OCI-LY3 (cell line): ENCODE results near the gene UBA3.

ENCODE experiments used
- H2AFZ ChIP-seq: fragments of 200-600, 300-600 bp; shearing (Covaris generic); 2 replicates; pipeline ENCODE4 v1.6.0; 2014; ENCODE audit warnings: antibody characterized with exemption, low read depth, low read length
- H3K27ac ChIP-seq: fragments of 200-600, 300-600 bp; sonication (generic); 2 replicates; pipeline ENCODE4 v1.5.1; 2014; ENCODE audit warnings: mild to moderate bottlenecking, low read length, moderate library complexity, mixed read lengths
- H3K27me3 ChIP-seq: fragments of 200-600, 300-600 bp; sonication (generic); 2 replicates; pipeline ENCODE4 v1.6.1; 2014; ENCODE audit warnings: low read depth, low read length, mixed read lengths
- H3K36me3 ChIP-seq: fragments of 200-600, 300-600 bp; sonication (generic); replicated peaks from 2 replicates; pipeline ENCODE3; 2014; ENCODE audit warnings: low read depth, low read length, mixed read lengths
- H3K4me1 ChIP-seq: fragments of 300-600, 200-600 bp; sonication (generic); 2 replicates; pipeline ENCODE4 v1.6.1; 2014; ENCODE audit warnings: low read length, mixed read lengths
- H3K4me2 ChIP-seq: fragments of 200-600, 300-600 bp; sonication (generic); 2 replicates; pipeline ENCODE4 v1.6.1; 2014; ENCODE audit warnings: low read length, mixed read lengths
- H3K4me3 ChIP-seq: fragments of 300-600, 200-600 bp; sonication (generic); 2 replicates; pipeline ENCODE4 v1.5.1; 2014; ENCODE audit warnings: antibody characterized with exemption, mild to moderate bottlenecking, low read length, moderate library complexity
- H3K79me2 ChIP-seq: fragments of 300-600, 200-600 bp; shearing (Covaris generic); 2 replicates; pipeline ENCODE4 v1.6.1; 2014; ENCODE audit warnings: mild to moderate bottlenecking, low read length, mixed read lengths
- H3K9ac ChIP-seq: fragments of 300-600, 200-600 bp; shearing (Covaris generic); 2 replicates; pipeline ENCODE4 v1.6.0; 2014; ENCODE audit warnings: mild to moderate bottlenecking, low read length, moderate library complexity
- H3K9me3 ChIP-seq: fragments of 200-600, 300-600 bp; shearing (Covaris generic); 2 replicates; pipeline ENCODE4 v1.6.1; 2014; ENCODE audit warnings: low read length, mixed read lengths; ENCODE audit not compliant: insufficient read depth
- H4K20me1 ChIP-seq: fragments of 200-600, 300-600 bp; sonication (generic); 2 replicates; pipeline ENCODE4 v1.6.1; 2016; ENCODE audit warnings: low read length, mixed read lengths; ENCODE audit not compliant: insufficient read depth
- EZH2phosphoT487 ChIP-seq: fragments of 200-600 bp; shearing (Covaris generic); IDR thresholded peaks from 2 replicates; pipeline ENCODE4 v1.6.1; 2018; ENCODE audit warnings: antibody characterized with exemption, mixed run types, low read depth
- TF ChIP-seq, protein P1 (sequence below): fragments of 200-600, 300-600 bp; sonication (generic); IDR thresholded peaks from 2 replicates; pipeline ENCODE4 v1.5.1; 2014; ENCODE audit warnings: antibody characterized with exemption, low read length, low read depth

The UBA3 gene

GRCh38 chr3:69092030-69092516 is 11.9 kb upstream of the UBA3 start:
- peak overlapping the region; percentile 85 for H3K27ac ChIP-seq
- peak overlapping the region; percentile 64 for H3K4me3 ChIP-seq
- H3K4me1 ChIP-seq, result peaks cover 68% of the 10 kb centered on the region

DNA sequence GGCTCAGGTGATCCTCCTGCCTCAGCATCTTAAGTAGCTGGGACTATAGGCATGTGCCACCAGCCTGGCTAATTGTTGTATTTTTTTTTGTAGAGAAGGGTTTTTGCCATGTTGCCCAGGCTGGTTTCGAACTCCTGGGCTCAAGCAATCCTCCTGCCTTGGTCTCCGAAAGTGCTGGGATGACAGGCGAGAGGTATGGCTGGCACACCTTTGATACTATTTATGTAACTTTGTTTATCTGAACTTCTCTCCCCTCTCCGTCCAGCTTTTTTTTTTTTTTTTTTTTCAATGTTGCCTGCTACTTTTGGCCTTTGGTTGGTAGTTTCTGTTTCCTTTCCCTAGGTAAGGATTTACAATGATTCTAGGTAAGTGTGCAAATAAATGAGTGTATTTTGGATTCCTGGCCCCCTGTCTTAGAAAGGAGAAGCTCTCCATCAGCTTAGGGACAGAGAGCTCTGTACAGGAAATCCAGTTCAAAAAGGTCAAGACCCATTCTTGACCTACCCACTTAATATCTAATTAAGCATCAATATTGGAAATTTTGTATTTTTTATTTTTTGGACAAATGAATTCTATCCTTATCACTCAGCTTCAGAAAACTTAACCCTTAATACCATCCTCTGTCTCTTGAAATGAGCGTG is 11.3 kb upstream of the UBA3 start:
- Histone ChIP-seq H2AFZ (no peak overlapping the region), H3K4me1 (peaks cover 72% of the 10 kb centered on the region), H3K79me2 (peaks cover 87% of the 10 kb centered on the region), H4K20me1 (peaks cover 12% of the 10 kb centered on the region), H3K27me3 (no peaks in the 10 kb centered on the region), H3K27ac (peak overlapping the region; percentile 85), H3K4me2 (peak overlapping the region; percentile 84), H3K36me3 (peaks cover 18% of the 10 kb centered on the region), H3K9me3 (no peaks in the 10 kb centered on the region), H3K4me3 (peak overlapping the region; percentile 64), H3K9ac (peak overlapping the region; percentile 35)
- no peak for TF ChIP-seq EZH2phosphoT487
- TF ChIP-seq, protein P1, sequence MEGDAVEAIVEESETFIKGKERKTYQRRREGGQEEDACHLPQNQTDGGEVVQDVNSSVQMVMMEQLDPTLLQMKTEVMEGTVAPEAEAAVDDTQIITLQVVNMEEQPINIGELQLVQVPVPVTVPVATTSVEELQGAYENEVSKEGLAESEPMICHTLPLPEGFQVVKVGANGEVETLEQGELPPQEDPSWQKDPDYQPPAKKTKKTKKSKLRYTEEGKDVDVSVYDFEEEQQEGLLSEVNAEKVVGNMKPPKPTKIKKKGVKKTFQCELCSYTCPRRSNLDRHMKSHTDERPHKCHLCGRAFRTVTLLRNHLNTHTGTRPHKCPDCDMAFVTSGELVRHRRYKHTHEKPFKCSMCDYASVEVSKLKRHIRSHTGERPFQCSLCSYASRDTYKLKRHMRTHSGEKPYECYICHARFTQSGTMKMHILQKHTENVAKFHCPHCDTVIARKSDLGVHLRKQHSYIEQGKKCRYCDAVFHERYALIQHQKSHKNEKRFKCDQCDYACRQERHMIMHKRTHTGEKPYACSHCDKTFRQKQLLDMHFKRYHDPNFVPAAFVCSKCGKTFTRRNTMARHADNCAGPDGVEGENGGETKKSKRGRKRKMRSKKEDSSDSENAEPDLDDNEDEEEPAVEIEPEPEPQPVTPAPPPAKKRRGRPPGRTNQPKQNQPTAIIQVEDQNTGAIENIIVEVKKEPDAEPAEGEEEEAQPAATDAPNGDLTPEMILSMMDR, result no peak

More at GRCh38 chr3:69092030-69092516, 11.9 kb upstream of the UBA3 start:
- Histone ChIP-seq H3K27me3 (no peaks in the 10 kb centered on the region), H2AFZ (no peak overlapping the region), H3K9me3 (no peaks in the 10 kb centered on the region), H3K36me3 (peaks cover 18% of the 10 kb centered on the region), H4K20me1 (peaks cover 12% of the 10 kb centered on the region), H3K79me2 (peaks cover 83% of the 10 kb centered on the region), H3K9ac (peak overlapping the region; percentile 35), H3K4me2 (peak overlapping the region; percentile 84)
- TF ChIP-seq, protein P1, result no peak
- no peak for TF ChIP-seq EZH2phosphoT487

DNA sequence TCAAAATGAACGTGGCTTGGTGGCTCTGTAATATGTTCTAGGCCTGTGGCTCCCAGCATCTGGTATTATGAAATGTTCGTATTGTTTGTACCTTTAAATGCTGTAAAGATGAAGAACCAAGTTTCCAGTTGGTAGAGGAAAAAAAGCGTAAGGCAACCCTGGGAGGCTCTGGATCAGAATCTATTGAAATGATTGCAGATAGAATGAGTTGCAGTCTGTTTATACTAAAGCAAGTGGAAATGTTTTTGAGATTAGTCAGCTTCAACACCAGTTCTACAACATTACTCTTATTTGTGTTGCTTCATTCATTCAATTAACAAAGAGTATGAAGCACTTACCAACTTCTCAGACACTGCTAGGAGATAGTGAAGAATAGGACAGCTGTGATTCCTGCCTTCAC is 9.9 kb upstream of the UBA3 start:
- Histone ChIP-seq H3K79me2 (peaks cover 92% of the 10 kb centered on the region), H3K9me3 (no peaks in the 10 kb centered on the region), H2AFZ (no peak overlapping the region), H4K20me1 (peaks cover 8% of the 10 kb centered on the region), H3K9ac (no peak overlapping the region), H3K4me1 (peaks cover 75% of the 10 kb centered on the region), H3K4me2 (no peak overlapping the region), H3K4me3 (no peak overlapping the region), H3K36me3 (peaks cover 13% of the 10 kb centered on the region), H3K27me3 (no peaks in the 10 kb centered on the region), H3K27ac (no peak overlapping the region)
- no peak for TF ChIP-seq EZH2phosphoT487
- TF ChIP-seq, protein P1, result no peak

DNA sequence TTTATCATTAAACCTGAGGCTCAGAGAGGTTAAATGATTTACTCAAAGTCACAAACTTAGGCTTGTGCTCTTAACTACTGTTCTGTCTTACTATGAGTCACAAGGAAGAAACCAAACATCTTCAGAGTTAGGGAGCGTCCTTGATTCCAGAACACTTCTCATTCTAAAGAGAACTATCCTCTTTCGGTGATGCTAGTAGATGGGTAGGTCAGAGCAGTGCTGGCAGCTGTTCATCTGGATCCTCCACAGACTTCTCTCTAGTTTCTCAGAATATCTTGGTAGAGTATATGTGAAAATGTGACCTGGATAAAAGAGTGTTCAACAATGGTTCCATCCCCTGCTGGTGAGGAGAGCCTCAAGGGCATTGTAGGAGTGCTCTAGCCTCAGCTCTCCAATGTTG is 7.9 kb upstream of the UBA3 start:
- TF ChIP-seq EZH2phosphoT487, result no peak
- TF ChIP-seq, protein P1, result no peak
- Histone ChIP-seq H3K79me2 (peaks cover 75% of the 10 kb centered on the region), H3K9me3 (no peaks in the 10 kb centered on the region), H3K36me3 (peaks cover 5% of the 10 kb centered on the region), H3K4me2 (peak overlapping the region; percentile 62), H3K9ac (peak overlapping the region; percentile 26; the same call in 1 of the 2 replicates), H2AFZ (no peak overlapping the region), H3K27ac (peak overlapping the region; percentile 42), H4K20me1 (no peaks in the 10 kb centered on the region; the same call in 1 of the 2 replicates), H3K4me3 (peak overlapping the region; percentile 46; the same call in 1 of the 2 replicates), H3K27me3 (no peaks in the 10 kb centered on the region), H3K4me1 (peaks cover 73% of the 10 kb centered on the region)
